HG03571 (cell line): ENCODE results near the gene PARP15.
"Not testable (repeated sequence)": the region's sequence is repeated elsewhere in the genome, so short reads cannot be mapped to it uniquely, and the experiment has no call there.

Experiments used
- ATAC-seq: cut with Tn5 transposase; IDR thresholded peaks from one replicate; pipeline ENCODE4 v1.9.1; 2021; ENCODE audit not compliant: unreplicated experiment

The PARP15 gene

GRCh38 chr3:122577409-122578031 is at the start of gene PARP15:
PARP15 (plus strand) TSS chr3:122577650; CDS start chr3:122577668, 18 bp downstream.
- no peak for ATAC-seq

DNA sequence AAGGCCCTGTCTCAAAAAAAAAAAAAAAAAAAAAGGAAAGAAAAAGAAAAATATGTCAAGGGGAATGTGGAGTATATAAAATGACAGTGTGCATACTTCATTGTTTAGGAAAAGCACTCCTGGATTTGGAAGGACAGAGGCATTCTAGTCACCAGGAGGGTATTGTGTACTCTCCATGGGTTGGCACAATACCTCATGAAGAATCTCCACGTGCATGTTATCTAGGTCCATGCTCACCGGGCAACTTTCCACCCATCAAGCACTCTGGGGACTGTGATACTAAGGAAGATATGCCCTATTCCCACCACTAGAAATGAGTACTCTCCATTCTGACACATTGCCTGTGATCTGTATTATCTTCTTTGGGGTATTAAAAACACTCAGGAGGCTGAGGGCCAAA is 47.3 kb upstream of the PARP15 start:
- ATAC-seq: no peak

DNA sequence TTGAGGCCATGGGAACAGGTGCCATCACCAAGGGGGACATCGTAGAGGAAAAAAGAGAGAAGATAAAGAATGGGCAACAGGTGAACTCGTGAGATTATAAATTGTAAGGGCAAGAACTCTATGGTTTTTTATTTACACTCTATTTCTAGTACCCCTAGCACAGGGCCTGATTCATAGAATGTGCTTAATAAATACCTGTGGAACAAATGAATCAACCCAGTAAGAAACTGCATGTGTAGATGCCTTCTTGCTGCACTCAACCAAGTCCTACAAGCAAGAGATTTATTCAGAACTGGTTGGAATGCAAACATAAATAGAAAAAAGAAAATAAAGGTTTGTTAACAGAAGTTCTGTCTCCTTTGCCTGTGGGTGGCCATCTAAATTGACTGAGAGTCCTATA is 44.0 kb upstream of the PARP15 start:
- no peak for ATAC-seq

DNA sequence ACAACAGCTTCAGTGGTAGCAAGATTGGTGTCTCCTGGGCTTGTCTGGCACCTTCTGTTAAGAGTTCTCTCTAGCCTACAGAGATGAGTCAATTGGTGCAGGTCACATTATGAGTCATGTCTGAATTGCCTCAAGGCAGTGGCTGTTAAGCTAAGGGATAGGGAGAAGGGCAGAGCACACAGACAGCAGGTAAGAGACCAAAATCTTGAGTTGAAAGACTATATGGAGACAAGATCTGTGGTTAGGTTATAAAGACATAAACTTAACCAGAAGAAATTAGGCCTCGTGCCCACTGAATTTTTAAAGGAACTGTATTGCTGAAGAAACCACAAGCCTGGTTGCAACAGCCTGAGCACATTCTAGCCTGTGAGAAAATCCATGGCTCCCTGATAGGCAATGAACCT is 43.5 kb upstream of the PARP15 start:
- ATAC-seq: peak; percentile 97

DNA sequence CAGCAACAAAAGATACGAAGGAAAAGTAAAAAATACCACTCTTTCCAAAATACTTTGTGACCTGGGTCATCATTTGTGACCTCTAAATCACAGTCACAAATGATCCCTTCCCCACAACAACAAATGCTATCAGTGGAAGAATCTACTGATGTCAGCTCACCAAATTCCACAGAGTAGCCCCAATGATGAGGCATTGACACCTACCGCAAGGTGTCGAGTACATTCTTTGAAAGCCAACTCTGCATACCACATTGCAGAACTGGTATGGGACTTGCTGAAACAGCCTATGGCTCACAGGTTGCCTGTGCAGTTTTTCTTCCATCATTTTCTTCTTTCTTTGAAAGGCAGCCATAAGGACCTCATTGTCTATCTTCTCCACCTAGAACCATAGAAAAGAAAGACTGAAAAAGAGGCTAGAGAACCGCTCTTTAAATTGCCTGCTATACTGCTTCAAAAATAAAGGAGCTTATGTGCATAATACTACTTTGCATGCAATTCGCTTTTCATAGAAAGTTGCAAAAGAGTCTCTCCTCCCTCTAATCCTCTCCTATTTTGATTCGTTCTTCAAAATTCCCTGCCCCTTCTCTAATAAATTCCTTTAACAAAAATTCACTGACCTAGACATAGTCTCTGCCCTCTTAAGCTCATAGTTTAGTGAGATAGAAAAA is 41.4 kb upstream of the PARP15 start:
- ATAC-seq: no peak

DNA sequence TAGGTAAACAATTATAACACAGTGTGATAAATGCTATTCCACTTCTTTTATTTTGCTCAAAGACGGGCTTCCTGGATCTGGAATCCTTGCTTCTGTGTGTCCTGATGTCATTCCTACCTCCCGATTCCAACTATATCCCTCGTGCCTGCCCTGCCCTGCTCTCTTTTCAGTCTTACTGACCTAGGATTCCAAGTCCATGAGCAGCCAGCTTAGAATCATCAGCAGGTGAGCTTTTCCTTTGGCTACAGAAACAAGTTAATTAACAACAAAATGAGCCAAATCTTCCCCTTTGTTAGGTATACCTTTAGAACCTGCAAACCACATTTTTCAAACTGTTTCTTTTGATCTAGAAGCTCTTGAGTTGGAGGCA is 40.8 kb upstream of the PARP15 start:
- no peak for ATAC-seq

DNA sequence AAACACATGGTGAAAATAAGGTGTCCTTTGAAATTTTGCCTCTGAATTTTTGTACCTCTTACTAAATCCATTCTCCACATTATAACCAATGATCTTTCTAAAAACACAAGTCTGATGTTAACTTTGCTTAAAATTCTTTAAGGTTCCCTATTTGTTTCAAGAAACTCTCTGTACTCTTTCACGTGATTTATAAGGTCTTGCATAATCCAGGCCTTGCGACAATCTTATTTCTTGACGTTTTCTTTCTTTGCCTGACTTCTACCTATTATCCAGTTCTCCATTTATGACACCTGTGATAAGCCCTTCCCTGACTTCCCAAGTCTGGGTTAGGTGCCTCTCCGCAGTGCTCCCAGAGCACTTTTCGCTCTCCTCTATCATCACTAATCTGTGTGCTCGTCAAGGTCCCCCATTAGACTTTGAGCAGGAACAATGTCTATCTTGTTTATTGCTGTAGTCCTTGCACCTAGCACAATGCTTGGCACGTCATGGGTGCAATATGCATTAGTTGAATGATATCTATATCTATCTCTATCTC is 38.4 kb upstream of the PARP15 start:
- ATAC-seq: no peak

GRCh38 chr3:122546151-122546550 is 31.3 kb upstream of the PARP15 start:
- no peak for ATAC-seq

- no peak for ATAC-seq
These were observed 29.4 kb upstream of the PARP15 start for GRCh38 chr3:122548076-122548475.

DNA sequence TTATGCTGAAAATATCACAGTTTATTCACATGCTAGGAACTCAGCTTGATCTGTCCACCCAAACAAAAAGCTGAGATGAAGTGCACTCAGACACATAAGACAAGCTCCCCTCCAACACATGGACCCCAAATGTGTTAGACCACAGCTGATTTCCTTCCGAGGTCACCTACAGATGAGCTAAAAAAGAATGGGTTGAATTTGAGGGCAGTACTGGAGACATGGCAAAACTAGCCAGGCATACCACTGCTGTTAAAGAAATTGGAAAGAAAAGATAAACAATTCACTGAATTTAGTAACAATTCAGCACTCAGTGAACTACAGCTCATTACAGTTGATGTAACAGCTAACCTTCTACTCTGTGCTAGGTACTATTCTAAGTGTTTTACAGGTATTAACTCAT is 28.8 kb upstream of the PARP15 start:
- no peak for ATAC-seq

- no peak for ATAC-seq
These were observed 24.3 kb upstream of the PARP15 start for GRCh38 chr3:122553171-122553570.

- no peak for ATAC-seq
These were observed 22.0 kb upstream of the PARP15 start for GRCh38 chr3:122555275-122556071.

GRCh38 chr3:122557356-122557755 is 20.1 kb upstream of the PARP15 start:
- ATAC-seq: no peak

DNA sequence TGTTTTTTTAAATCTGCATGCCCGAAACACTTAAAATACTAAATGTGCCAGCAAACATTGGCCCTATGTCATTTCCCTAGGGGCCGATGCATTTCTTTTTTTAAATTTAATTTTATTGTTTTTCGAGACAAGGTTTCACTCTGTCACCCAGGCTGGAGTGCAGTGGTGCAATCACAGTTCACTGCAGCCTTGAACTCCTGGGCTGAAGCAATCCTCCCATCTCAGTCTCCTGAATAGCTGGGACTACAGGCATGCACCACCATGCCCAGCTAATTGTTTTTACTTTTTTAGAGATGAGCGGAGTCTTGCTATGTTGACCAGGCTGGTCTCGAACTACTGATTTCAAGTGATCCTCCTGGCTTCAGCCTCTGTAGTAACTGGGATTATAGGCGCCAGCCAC is 18.8 kb upstream of the PARP15 start:
- ATAC-seq: no peak

GRCh38 chr3:122559906-122560305 is 17.5 kb upstream of the PARP15 start:
- ATAC-seq: no peak

DNA sequence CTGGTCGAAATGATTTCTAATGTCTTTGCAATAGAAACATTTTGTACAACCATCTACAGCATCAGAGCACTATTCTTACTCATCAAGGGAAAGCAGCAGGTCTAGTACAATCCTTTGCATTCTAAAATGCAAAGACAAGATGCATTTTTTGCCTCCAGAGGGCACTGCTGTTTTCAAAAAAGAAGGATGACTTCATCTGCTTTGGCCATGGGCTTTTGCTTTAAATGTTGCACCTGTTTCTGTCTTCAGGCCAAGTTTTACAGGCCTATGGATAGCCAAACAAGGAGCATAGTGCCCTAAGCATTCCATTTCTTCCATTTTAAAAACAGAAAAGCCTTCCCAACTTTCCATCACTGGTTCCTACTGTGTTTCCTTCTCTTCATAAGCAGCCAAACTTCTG is 16.8 kb upstream of the PARP15 start:
- ATAC-seq: no peak

DNA sequence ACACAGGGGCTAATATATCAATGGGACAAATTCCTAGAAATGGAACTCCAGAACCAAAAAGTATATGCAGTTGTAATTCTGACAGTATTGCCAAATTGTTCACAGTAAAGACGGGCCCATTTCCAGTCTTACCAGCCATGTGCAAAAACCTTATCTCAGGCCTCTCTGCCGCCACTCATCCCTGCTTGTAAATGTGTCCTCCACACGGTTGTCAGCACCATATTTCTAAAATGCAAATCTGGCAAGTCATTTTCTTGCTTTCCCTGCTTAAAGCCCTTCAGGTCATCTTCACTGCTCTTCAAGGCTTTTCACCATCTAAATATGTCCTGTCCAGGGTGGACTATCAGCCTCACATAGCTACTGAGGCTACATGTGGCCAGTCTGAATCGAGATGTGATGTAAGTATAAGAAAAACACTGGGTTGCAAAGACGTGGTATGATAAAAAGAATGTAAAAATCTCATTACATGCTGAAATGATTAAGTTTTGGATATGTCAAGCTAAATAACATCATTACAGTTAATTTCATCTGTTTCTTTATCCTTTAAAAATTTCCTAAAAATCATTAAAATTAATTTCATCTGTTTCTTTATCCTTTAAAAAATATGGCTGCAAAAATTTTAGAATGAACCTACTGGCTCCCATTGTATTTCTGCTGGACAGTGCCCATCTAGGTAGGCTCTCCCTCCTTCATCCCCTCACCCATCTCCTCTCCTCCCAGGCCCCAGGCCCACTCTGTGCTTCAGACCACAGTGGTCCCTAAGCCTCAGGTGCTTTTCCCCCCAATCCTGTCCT is 14.3 kb upstream of the PARP15 start:
- no peak for ATAC-seq

DNA sequence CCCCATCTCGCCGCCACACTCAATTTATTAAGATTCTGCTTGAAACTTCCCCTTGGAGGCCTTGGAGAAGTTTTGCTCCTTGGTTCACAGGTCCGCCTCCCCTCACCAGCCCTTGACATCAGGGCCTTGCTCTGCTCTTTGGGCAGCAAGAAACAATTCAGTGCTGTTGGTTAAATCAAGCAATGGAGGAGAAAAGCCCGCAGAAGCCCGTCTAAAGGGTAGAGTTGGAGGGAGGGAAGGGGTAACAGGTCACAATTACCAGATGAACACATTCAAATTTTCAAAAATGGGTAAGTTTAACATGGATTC is 13.8 kb upstream of the PARP15 start:
- ATAC-seq: peak; percentile 11

- peak; percentile 69 for ATAC-seq
These were observed 13.1 kb upstream of the PARP15 start, which contains the start of the genes DTX3L and PARP9 for GRCh38 chr3:122564155-122564912. DTX3L (plus strand) TSS chr3:122564338; CDS start chr3:122564427, 89 bp downstream. PARP9 (minus strand) TSS chr3:122564300; CDS start chr3:122559620, 4,680 bp downstream.

- ATAC-seq: not testable (repeated sequence)
These were observed 9.3 kb upstream of the PARP15 start for GRCh38 chr3:122568131-122568530.
